ENCODE data around the gene CPA5. TPM values are rescaled to one million over a fixed set of nuclear protein-coding genes. Genes with fewer than 3 reads are reported as not detected.

CPA5 gene
- total and polyA plus RNA-seq, 2 of the 8 experiments (the other 6 are each of a cell fraction or from before 2014, with no cell fraction given): 0.12 TPM; not detected in 1

- WGBS, 2 experiments (ENCODE audit: extremely low coverage in 1 of 2, insufficient coverage in 1 of 2, insufficient read length in 1 of 2, insufficient replicate concordance in 2 of 2, low coverage in 1 of 2, low lambda C conversion rate in 2 of 2, missing lambda C conversion rate in 1 of 2): 91% methylated on average over 7 of the region's 7 CpGs; no CpG with 5 or more reads in 1 of the 2 experiments
- TF ChIP-seq KDM1A (IDR thresholded peaks at IDR 0.05; ENCODE audit: borderline replicate concordance, low read length) (no peak), JUND (IDR thresholded peaks at IDR 0.05; ENCODE audit: low read length) (no peak), EGR1 (IDR thresholded peaks at IDR 0.05; ENCODE audit: borderline replicate concordance, low read depth, low read length) (no peak), CTCF (IDR thresholded peaks at IDR 0.05; ENCODE audit: control extremely low read depth in 1 of 3, insufficient read depth in 1 of 3, low read depth in 1 of 3, low read length in 3 of 3) (no peak), SP4 (IDR thresholded peaks at IDR 0.05; ENCODE audit: low read length) (no peak), FOSL1 (IDR thresholded peaks at IDR 0.05; ENCODE audit: insufficient read depth, low read depth, low read length) (no peak), SP2 (IDR thresholded peaks at IDR 0.05; ENCODE audit: low read length) (no peak), HDAC2 (IDR thresholded peaks at IDR 0.05; ENCODE audit: borderline replicate concordance in 1 of 2, low read depth in 2 of 2, low read length in 2 of 2) (no peak), KDM5A (IDR thresholded peaks at IDR 0.05; ENCODE audit: low read length) (no peak), ZNF274 (IDR thresholded peaks at IDR 0.05; ENCODE audit: borderline replicate concordance, extremely low read depth, low read length) (no peak), RFX5 (IDR thresholded peaks at IDR 0.05; ENCODE audit: borderline replicate concordance, low read depth, low read length) (no peak), TEAD4 (IDR thresholded peaks at IDR 0.05; ENCODE audit: low read depth, low read length) (no peak), SIRT6 (IDR thresholded peaks at IDR 0.05; ENCODE audit: low read length) (no peak)
Observed at GRCh38 chr7:130379019-130379418, 34.4 kb downstream of the CPA5 start.

More at GRCh38 chr7:130379019-130379418, 34.4 kb downstream of the CPA5 start:
- H3K23ac ChIP-seq (ENCODE audit: insufficient read length): no peak overlapping the region
- ChIA-PET CTCF (ENCODE audit: partially characterized antibody) (interaction anchor here (5.7 kb wide), 1 partner anchor 12 kb away, joined by 59 read pairs; no protein-coding TSS in a partner anchor), POLR2A (ENCODE audit: partially characterized antibody) (no interaction called here)
- H2AFZ ChIP-seq (ENCODE audit: low read length): no peak overlapping the region
- no peak overlapping the region for H3K9ac ChIP-seq (replicated peaks in 1 of 4; ENCODE audit: extremely low read depth in 1 of 4, low read depth in 3 of 4, low read length in 3 of 4)
- H2BK15ac ChIP-seq (ENCODE audit: low read length): no peak overlapping the region
- H4K5ac ChIP-seq (ENCODE audit: insufficient read length, low read depth, low read length): no peak overlapping the region
- H3K79me1 ChIP-seq (ENCODE audit: low read depth, low read length): no peaks in the 10 kb centered on the region
- H3K27me3 ChIP-seq (replicated peaks in 1 of 4; ENCODE audit: control insufficient read depth in 3 of 4, extremely low read depth in 1 of 4, insufficient read depth in 3 of 4, low read length in 3 of 4): no peaks in the 10 kb centered on the region; a peak in 1 of 7 replicates
- no peak overlapping the region for H3K56ac ChIP-seq (replicated peaks; ENCODE audit: insufficient read length, low read depth, low read length)
- H4K20me1 ChIP-seq (replicated peaks in 1 of 2; ENCODE audit: control insufficient read depth in 1 of 2, insufficient read depth in 2 of 2, low read length in 2 of 2): no peaks in the 10 kb centered on the region
- H3K9me3 ChIP-seq (ENCODE audit: insufficient read depth in 2 of 2, low read depth in 1 of 2, low read length in 1 of 2): peaks cover 18% of the 10 kb centered on the region in 2 experiments
- H3K27ac ChIP-seq (ENCODE audit: low read depth, low read length): no peak overlapping the region
- H2BK120ac ChIP-seq (replicated peaks; ENCODE audit: low read depth, low read length): no peak overlapping the region
- H3K23me2 ChIP-seq (ENCODE audit: low read depth, low read length): no peaks in the 10 kb centered on the region; the same call in 1 of the 2 replicates
- no peaks in the 10 kb centered on the region for H3K79me2 ChIP-seq (ENCODE audit: control insufficient read depth in 1 of 2, insufficient read depth in 2 of 2, low read length in 2 of 2)
- no peaks in the 10 kb centered on the region for H3K36me3 ChIP-seq (ENCODE audit: control insufficient read depth in 2 of 4, insufficient read depth in 4 of 4, low read length in 3 of 4)
- no peak overlapping the region for H4K8ac ChIP-seq (ENCODE audit: extremely low read depth, insufficient read depth, low read length)
- H2BK5ac ChIP-seq (ENCODE audit: low read depth, low read length): no peak overlapping the region
- no peak overlapping the region for H4K91ac ChIP-seq (replicated peaks; ENCODE audit: insufficient read length, low read length)
- DNase-seq (ENCODE audit: low read depth in 1 of 2, low spot score in 2 of 2) (no peak), FAIRE-seq (no peak)
- no peak overlapping the region for H3K4me2 ChIP-seq (ENCODE audit: insufficient read depth in 1 of 2, low read depth in 2 of 2, low read length in 2 of 2)
- H3K18ac ChIP-seq (ENCODE audit: extremely low read depth, low read length): no peak overlapping the region
- no peak overlapping the region for H3K4me3 ChIP-seq (ENCODE audit: extremely low read depth in 1 of 4, insufficient read depth in 2 of 4, low read depth in 3 of 4, low read length in 4 of 4)
- no peak overlapping the region for H3K14ac ChIP-seq (ENCODE audit: insufficient read length)
- no peak overlapping the region for H2BK12ac ChIP-seq (ENCODE audit: low read depth, low read length)
- H3K4ac ChIP-seq (replicated peaks; ENCODE audit: insufficient read length, low read depth, low read length): no peak overlapping the region
- no peak overlapping the region for H2AK5ac ChIP-seq (ENCODE audit: low read depth, low read length)
- H3K4me1 ChIP-seq (replicated peaks in 1 of 4; ENCODE audit: control insufficient read depth in 3 of 4, insufficient read depth in 4 of 4, low read length in 3 of 4): peaks cover 0 to 2% (median 0%) of the 10 kb centered on the region in 4 experiments; a peak in 1 of 7 replicates
- no peak overlapping the region for H2BK20ac ChIP-seq (ENCODE audit: low read length)

All from H1 (cell line).